GM19397 (cell line): ENCODE results near the gene CEMIP.

Source experiments
- ATAC-seq: cut with Tn5 transposase; IDR thresholded peaks from one replicate; pipeline ENCODE4 v1.9.1; 2021; ENCODE audit warnings: mild to moderate bottlenecking, moderate library complexity; ENCODE audit not compliant: unreplicated experiment

The CEMIP gene

GRCh38 chr15:80878867-80879250 lies 99.7 kb downstream of the CEMIP start:
- no peak for ATAC-seq

DNA sequence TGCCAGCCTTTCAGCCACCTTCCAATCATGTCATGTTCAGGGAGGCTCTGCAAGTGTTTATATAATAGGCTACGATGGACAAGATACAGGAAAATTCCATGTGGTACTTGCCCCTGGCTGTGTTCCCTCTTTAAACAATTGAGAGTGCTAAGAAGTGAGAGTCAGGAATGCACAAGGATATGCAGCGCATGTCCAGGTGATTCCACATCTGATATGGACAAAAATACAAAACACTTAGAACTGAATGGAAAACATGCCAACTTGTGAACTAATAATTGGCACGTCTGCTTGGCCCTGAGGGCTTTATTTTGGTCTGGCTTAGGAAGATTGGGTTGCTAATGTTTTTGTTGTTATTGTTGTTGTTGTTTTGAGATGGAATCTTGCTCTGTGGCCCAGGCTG lies 100.9 kb downstream of the CEMIP start:
- no peak for ATAC-seq

GRCh38 chr15:80883641-80884040 lies 104.5 kb downstream of the CEMIP start:
- ATAC-seq: no peak

DNA sequence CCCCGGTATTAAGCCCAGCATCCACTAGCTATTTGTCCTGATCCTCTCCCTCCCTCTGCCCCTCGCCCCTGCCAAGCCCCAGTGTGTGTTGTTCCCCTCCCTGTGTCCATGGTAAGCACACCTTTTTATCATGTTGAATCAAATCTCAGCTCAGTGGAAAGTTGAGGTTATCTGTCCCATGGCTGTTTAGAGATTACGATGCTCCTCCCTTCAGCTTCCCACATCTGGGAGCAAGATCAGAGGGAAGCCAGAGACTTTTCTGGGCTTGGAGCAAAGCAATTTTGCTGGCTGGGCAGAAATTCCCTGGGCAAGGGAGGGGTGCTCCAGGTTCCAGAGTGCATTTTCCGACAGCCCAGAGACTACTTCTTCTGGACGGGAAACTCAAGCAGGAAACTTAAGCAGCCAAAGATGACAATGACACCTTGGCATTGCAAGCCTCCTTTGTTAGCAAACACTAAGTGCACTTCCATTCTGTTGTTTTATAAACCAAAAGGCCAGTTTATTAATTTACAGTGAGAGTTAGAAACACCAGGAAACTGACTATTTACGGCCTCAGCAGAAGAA lies 105.9 kb downstream of the CEMIP start:
- no peak for ATAC-seq

DNA sequence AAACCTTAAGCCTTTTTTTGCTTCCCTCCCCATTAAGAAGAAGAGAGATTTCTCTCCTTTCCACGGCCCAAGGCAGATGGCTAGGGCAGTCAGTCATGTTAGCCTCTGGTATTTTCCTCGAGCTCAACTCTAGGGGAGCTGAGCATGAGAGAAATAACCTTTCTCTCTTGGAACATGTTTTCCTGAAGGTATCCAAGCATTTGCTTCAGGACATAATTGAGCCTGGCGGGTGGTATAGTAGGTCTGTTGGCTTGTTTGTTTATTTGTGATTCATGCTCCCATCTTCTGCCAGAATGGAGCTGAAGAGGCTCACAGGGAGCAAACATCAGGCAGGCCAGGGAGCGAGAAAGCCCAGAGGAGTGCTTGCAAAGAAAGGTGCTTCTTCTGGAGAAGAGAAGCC lies 108.0 kb downstream of the CEMIP start:
- ATAC-seq: no peak

GRCh38 chr15:80888846-80889245 lies 109.7 kb downstream of the CEMIP start:
- no peak for ATAC-seq

GRCh38 chr15:80890341-80891005 lies 111.3 kb downstream of the CEMIP start:
- ATAC-seq: no peak

- no peak for ATAC-seq
These were observed 111.8 kb downstream of the CEMIP start for GRCh38 chr15:80891006-80891405.

DNA sequence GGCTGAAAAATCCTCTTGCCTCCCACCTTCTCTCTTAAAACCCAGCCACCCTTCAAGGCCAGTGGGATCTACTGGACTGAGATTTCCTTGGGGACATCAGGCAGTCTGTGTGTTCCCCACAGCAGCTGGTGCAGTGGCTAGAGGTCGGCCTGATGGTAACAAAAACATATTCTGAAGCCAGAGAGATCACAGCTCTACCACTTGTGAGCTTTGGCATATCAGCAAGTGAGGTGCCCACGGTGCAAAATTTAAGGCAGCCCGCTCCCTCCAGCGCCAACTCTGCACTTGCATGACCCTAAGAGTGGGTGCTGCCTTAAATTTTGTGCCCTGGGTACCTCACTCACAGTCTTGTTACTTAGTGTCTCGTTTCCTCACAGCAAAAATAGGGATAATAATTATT lies 113.2 kb downstream of the CEMIP start:
- no peak for ATAC-seq

GRCh38 chr15:80893777-80894176 lies 114.6 kb downstream of the CEMIP start:
- no peak for ATAC-seq

- no peak for ATAC-seq
These were observed 115.9 kb downstream of the CEMIP start for GRCh38 chr15:80895091-80895490.

- no peak for ATAC-seq
These were observed 116.8 kb downstream of the CEMIP start for GRCh38 chr15:80895965-80896364.

- ATAC-seq: no peak
These were observed 118.9 kb downstream of the CEMIP start for GRCh38 chr15:80898040-80898439.

GRCh38 chr15:80902298-80902801 lies 123.2 kb downstream of the CEMIP start:
- no peak for ATAC-seq

GRCh38 chr15:80904998-80905397 lies 125.8 kb downstream of the CEMIP start:
- no peak for ATAC-seq

DNA sequence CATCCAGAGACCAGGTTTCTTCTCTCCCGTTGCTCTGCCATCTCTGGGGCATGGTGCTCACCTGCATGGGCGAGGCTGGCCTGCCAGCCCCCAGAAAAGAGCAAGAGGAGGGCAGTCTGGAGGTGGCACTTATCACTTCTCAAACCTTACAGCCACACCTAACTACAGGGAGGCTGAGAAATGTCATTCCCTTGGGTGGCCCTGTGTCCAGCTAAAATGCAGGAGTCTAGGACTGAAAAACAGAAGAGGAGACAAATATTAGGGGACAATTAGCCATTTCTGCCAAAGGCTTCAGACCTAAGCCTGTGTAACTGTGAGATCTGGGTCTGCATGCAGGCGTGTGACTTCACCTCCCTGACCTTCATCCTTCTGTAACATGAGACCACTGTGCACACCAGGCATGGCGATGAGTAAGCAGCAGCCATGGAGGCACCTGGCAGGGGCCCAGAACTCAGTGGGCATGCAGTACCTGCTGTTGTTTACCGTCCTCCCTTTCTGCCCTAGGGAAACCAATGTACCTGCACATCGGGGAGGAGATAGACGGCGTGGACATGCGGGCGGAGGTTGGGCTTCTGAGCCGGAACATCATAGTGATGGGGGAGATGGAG lies 127.1 kb downstream of the CEMIP start:
- ATAC-seq: no peak

- no peak for ATAC-seq
These were observed 132.7 kb downstream of the CEMIP start for GRCh38 chr15:80911821-80912220.

GRCh38 chr15:80912673-80913072 lies 133.5 kb downstream of the CEMIP start:
- no peak for ATAC-seq

DNA sequence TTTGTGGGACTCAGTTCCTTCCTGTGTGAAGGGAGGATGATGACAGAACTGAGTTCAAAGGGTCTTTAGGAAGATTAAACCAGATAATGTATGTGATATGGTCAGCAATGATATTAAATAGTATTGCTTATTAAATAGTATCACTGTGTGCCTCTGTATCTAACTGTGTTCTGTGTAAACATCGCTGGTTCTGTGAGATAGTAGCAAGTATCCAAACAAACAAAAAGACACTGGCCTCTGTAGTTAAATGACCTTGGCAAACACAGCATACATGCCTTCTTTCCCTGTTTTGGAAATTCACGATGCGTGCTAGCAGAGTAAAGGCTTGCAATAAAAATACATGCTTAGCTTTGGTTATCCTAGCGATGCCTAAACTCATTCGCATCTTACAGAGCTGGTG lies 134.4 kb downstream of the CEMIP start:
- ATAC-seq: no peak

- ATAC-seq: no peak
These were observed 136.3 kb downstream of the CEMIP start for GRCh38 chr15:80915472-80915871.

DNA sequence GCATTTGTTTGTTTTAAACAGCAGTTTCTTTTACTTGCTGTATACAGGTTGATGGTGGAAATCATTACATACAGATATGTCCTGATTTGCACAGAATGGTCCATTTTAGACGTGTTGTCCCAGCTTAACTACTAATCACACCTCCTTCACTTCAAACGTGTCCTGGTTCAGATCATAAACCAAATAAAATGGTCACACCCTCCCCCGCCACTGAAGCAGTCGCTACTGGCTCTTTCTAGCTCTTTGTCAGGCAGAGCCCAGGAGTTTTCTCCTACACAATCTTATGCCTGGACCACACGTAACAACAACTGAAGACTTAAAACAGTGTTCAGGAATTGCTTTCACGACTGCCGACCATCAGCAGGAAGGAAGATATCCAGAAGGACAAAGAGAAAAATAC lies 136.9 kb downstream of the CEMIP start:
- ATAC-seq: no peak

DNA sequence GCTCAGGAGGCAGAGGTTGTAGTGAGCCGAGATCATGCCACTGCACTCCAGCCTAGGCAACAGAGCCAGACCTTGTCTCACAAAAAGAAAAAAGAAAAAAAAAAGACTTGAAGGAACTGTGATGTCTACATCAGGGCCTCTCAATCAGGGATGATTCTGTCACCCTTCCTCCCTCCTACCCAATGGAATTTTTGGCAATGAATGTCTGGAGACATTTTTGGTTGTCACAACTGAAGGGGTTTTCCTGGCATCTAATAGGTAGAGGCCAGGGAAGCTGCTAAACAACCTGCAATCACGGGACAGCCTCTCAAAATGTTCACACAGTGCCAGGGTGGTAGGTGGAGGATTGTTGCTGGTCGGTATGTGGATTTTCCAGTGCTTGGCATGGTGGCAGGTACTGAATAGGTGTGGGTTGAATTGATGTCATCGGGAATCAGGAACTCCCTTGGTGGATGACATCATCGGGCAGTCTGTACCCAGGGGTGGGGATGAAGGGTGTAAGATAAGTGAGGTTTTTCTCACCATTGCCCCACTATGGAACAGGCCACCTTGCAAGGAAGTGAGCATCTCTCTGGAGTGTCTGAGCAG lies 139.1 kb downstream of the CEMIP start:
- no peak for ATAC-seq
